ENCODE measurements around the gene MT4.

DNA sequence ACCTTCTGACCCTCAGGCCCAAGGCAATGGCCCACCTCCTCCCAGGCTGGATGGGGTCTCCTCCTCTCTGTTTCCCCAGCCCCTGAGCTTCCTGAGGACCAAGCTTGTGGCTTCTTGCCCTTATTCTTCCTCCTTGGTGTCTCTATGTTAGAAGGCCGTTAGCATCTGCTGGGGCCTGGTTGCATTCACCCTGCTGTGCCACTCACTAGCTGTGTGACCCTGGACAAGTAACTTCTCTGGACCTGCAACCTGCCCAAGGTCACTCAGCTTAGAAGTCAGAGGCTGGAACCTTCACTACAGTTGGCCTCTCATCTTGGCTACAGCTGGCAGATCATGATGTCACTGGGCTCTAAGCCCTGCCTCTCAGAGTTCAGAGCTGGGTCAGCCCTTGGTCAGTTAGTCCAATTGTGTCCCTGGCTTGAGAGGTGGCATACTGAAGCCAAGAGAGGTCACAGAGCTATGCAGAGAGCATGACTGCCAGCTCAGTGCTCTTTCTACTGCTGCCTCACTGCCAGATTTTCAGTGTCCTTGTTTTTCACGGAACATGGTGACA, 46.5 kb downstream of the MT4 start:
- TF ChIP-seq EZH2 (IDR thresholded peaks at IDR 0.05): no peak
- TF ChIP-seq, protein P1, sequence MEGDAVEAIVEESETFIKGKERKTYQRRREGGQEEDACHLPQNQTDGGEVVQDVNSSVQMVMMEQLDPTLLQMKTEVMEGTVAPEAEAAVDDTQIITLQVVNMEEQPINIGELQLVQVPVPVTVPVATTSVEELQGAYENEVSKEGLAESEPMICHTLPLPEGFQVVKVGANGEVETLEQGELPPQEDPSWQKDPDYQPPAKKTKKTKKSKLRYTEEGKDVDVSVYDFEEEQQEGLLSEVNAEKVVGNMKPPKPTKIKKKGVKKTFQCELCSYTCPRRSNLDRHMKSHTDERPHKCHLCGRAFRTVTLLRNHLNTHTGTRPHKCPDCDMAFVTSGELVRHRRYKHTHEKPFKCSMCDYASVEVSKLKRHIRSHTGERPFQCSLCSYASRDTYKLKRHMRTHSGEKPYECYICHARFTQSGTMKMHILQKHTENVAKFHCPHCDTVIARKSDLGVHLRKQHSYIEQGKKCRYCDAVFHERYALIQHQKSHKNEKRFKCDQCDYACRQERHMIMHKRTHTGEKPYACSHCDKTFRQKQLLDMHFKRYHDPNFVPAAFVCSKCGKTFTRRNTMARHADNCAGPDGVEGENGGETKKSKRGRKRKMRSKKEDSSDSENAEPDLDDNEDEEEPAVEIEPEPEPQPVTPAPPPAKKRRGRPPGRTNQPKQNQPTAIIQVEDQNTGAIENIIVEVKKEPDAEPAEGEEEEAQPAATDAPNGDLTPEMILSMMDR (IDR thresholded peaks at IDR 0.05): no peak
- no peak for TF ChIP-seq EZH2phosphoT487 (IDR thresholded peaks at IDR 0.05)

All from neural progenitor cell (in vitro differentiated cells).